Keratinocyte (primary cell): ENCODE data around the gene KCNC4.

Source experiments
- EZH2 ChIP-seq: IDR thresholded peaks from one replicate; pipeline ENCODE4 v1.6.1; 2012; ENCODE audit warnings: inconsistent platforms, mild to moderate bottlenecking, low read length, moderate library complexity
- TF ChIP-seq, protein P1 (sequence below), 3 experiments: IDR thresholded peaks in 1 of 3; conservative IDR thresholded peaks in 1 of 3; optimal IDR thresholded peaks in 1 of 3; 2 replicates in 2 of 3; 3 replicates in 1 of 3; pipeline versions ENCODE3 to v1.5.1; 2011; ENCODE audit warnings: low read length in 3 of 3, mild to moderate bottlenecking in 3 of 3, moderate library complexity in 2 of 3, control low read depth in 1 of 3, inconsistent platforms in 1 of 3; ENCODE audit not compliant: insufficient read depth in 2 of 3; ENCODE audit errors: extremely low read depth in 1 of 3

DNA sequence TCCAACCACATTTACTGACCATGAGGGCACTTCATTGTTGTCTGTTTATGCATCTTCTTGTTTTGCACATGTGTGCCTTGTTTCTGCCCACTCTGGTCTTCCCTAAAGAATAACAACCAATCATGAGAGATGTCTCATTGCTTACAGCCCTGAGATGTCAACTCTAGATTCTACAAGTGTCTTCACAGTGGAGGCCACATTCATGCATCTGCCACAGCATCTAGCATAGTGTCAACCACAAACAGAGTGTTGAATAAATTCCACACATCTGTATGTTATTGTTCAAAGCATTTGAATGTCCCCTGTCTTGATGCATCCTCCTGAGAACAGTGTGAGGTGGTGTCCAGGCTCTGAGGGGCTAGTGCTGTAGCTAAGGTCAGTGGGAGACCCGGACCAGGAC lies 43.1 kb downstream of the KCNC4 start:
- TF ChIP-seq, protein P1, sequence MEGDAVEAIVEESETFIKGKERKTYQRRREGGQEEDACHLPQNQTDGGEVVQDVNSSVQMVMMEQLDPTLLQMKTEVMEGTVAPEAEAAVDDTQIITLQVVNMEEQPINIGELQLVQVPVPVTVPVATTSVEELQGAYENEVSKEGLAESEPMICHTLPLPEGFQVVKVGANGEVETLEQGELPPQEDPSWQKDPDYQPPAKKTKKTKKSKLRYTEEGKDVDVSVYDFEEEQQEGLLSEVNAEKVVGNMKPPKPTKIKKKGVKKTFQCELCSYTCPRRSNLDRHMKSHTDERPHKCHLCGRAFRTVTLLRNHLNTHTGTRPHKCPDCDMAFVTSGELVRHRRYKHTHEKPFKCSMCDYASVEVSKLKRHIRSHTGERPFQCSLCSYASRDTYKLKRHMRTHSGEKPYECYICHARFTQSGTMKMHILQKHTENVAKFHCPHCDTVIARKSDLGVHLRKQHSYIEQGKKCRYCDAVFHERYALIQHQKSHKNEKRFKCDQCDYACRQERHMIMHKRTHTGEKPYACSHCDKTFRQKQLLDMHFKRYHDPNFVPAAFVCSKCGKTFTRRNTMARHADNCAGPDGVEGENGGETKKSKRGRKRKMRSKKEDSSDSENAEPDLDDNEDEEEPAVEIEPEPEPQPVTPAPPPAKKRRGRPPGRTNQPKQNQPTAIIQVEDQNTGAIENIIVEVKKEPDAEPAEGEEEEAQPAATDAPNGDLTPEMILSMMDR (optimal IDR thresholded peaks at IDR 0.05 in 1 of 3, IDR thresholded peaks at IDR 0.05 in 1 of 3, conservative IDR thresholded peaks at IDR 0.05 in 1 of 3; ENCODE audit: extremely low read depth in 1 of 3, insufficient read depth in 2 of 3, low read length in 3 of 3) = no peak
- no peak for TF ChIP-seq EZH2
